HEK293T (cell line): Measurements from ENCODE around the gene CTNNA3.

Source experiments
- CTCF ChIA-PET: fragments of 350-600 bp; formaldehyde crosslinking; extraction: SDS; loops from one replicate; lab custom pipeline; 2021; ENCODE audit warnings: antibody characterized with exemption, inconsistent platforms; lab: Yijun Ruan, JAX
- POLR2A ChIA-PET: fragments of 350-600 bp; formaldehyde crosslinking; extraction: SDS; loops from one replicate; lab custom pipeline; 2020; ENCODE audit warnings: antibody characterized with exemption, inconsistent platforms; lab: Yijun Ruan, JAX
- DNase-seq: peaks from one replicate; pipeline ENCODE4 v3.0.0; 2012; ENCODE audit warnings: mixed read lengths; ENCODE audit errors: extremely low spot score
- ARNT ChIP-seq: fragments of 450-650 bp; IDR thresholded peaks from 2 replicates; pipeline ENCODE4 v1.6.1; 2017; ENCODE audit warnings: mild to moderate bottlenecking
- BHLHE40 ChIP-seq: fragments of 450-650 bp; IDR thresholded peaks from 2 replicates; pipeline ENCODE4 v1.6.1; 2016; ENCODE audit warnings: mild to moderate bottlenecking, moderate library complexity, borderline replicate concordance
- CTBP1 ChIP-seq: fragments of 450-650 bp; IDR thresholded peaks from 2 replicates; pipeline ENCODE4 v1.6.1; 2016; ENCODE audit warnings: borderline replicate concordance
- ELF4 ChIP-seq: fragments of 450-650 bp; IDR thresholded peaks from 2 replicates; pipeline ENCODE4 v1.6.1; 2017; ENCODE audit warnings: antibody characterized with exemption
- FOXA1 ChIP-seq: fragments of 450-650 bp; IDR thresholded peaks from 2 replicates; pipeline ENCODE4 v1.6.1; 2016; ENCODE audit warnings: mild to moderate bottlenecking
- FOXK2 ChIP-seq: fragments of 450-650 bp; IDR thresholded peaks from 2 replicates; pipeline ENCODE4 v1.6.1; 2016; ENCODE audit warnings: mild to moderate bottlenecking
- FOXM1 ChIP-seq: fragments of 450-650 bp; IDR thresholded peaks from 2 replicates; pipeline ENCODE4 v1.6.1; 2017; ENCODE audit warnings: mild to moderate bottlenecking, borderline replicate concordance
- HDGF ChIP-seq: fragments of 450-650 bp; IDR thresholded peaks from 2 replicates; pipeline ENCODE4 v1.6.1; 2017; ENCODE audit warnings: antibody characterized with exemption, borderline replicate concordance
- L3MBTL2 ChIP-seq: fragments of 450-650 bp; conservative IDR thresholded peaks from 2 replicates; pipeline ENCODE4 v1.6.1; 2016; ENCODE audit warnings: mild to moderate bottlenecking
- LEF1 ChIP-seq: fragments of 450-650 bp; IDR thresholded peaks from 2 replicates; pipeline ENCODE4 v1.6.1; 2017; ENCODE audit warnings: mild to moderate bottlenecking, borderline replicate concordance
- NFRKB ChIP-seq: fragments of 450-650 bp; IDR thresholded peaks from 2 replicates; pipeline ENCODE4 v1.6.1; 2016; ENCODE audit warnings: mild to moderate bottlenecking, moderate library complexity
- SP1 ChIP-seq: fragments of 450-650 bp; IDR thresholded peaks from 2 replicates; pipeline ENCODE4 v1.6.1; 2017
- SUZ12 ChIP-seq: fragments of 450-650 bp; IDR thresholded peaks from 2 replicates; pipeline ENCODE4 v1.6.1; 2016; ENCODE audit warnings: mild to moderate bottlenecking
- TARDBP ChIP-seq: fragments of 450-650 bp; IDR thresholded peaks from 2 replicates; pipeline ENCODE4 v1.6.1; 2016
- ZNF384 ChIP-seq: fragments of 450-650 bp; IDR thresholded peaks from 2 replicates; pipeline ENCODE4 v1.6.1; 2016
- TF ChIP-seq, protein P1 (sequence below): fragments of 450-650 bp; IDR thresholded peaks from 2 replicates; pipeline ENCODE4 v1.6.1; 2016

Gene CTNNA3

DNA sequence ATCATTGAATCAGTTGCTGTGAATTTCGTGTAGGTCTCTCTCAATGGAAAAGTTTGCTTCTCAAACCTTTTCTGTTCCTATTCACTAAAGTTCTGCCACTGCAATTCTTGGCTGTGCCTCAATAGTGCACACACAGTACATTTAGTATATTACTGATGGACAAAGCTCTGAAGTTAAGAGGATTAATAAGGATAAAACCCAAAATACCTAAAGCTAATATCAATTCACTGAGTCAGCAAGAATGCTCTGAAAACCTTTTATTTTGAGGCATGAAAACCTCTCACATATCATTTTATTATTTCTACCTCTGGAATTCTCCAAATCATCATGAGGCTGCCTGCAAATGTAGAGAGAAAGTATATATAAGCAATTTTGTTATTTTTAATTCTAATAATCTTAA lies 1403.5 kb downstream of the CTNNA3 start:
- DNase-seq, result no peak
- no peak for TF ChIP-seq HDGF
- ChIA-PET CTCF (no interaction called here), POLR2A (no interaction called here)

GRCh38 chr10:66291133-66291532 lies 1404.9 kb downstream of the CTNNA3 start:
- POLR2A ChIA-PET, result no interaction called here

GRCh38 chr10:66284621-66285020 lies 1411.4 kb downstream of the CTNNA3 start:
- CTCF ChIA-PET, result no interaction called here

More at GRCh38 chr10:66291133-66291532, 1404.9 kb downstream of the CTNNA3 start:
- no peak for TF ChIP-seq FOXK2
- no peak for TF ChIP-seq SP1
- TF ChIP-seq LEF1, result no peak
- TF ChIP-seq ZNF384, result no peak
- TF ChIP-seq TARDBP, result no peak
- no peak for TF ChIP-seq FOXA1
- no peak for TF ChIP-seq CTBP1
- TF ChIP-seq BHLHE40, result no peak
- TF ChIP-seq, protein P1, sequence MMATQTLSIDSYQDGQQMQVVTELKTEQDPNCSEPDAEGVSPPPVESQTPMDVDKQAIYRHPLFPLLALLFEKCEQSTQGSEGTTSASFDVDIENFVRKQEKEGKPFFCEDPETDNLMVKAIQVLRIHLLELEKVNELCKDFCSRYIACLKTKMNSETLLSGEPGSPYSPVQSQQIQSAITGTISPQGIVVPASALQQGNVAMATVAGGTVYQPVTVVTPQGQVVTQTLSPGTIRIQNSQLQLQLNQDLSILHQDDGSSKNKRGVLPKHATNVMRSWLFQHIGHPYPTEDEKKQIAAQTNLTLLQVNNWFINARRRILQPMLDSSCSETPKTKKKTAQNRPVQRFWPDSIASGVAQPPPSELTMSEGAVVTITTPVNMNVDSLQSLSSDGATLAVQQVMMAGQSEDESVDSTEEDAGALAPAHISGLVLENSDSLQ, result no peak
- no peak for TF ChIP-seq L3MBTL2
- TF ChIP-seq SUZ12, result no peak
- TF ChIP-seq FOXM1, result no peak
- TF ChIP-seq NFRKB, result no peak
- no peak for TF ChIP-seq ARNT
- no peak for TF ChIP-seq HDGF
- TF ChIP-seq ELF4, result no peak
- CTCF ChIA-PET, result no interaction called here
- no peak for DNase-seq

DNA sequence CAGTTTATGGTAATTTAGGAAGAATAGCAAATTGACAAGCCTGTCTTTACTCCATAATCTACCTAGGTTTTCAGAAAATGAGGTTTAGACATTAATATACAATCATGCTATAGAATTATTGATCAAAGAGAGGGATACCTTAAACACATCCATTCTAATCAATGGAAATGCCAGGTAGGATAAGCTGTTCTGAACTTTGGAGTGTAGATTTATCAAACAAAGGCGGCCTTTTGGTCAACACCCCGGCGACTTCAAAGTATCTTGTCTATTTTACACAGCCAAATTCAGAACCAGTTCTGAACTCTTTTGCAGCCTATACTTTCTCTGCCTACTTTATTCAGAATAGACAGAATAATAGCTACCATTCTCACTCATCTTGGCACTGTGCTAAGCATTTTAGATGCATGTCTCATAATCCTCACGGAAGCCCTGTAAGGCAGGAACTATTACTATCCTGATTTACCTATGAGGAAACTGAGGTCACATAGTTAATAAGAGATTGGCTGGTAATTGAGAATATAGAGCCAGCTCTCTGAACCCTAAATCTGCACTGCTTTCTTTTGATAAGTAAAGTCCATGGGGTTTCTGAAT lies 1412.0 kb downstream of the CTNNA3 start:
- DNase-seq, result no peak
- TF ChIP-seq NFRKB (no peak), L3MBTL2 (no peak), FOXM1 (no peak), FOXA1 (no peak), LEF1 (no peak), ARNT (no peak), HDGF (no peak), CTBP1 (no peak)
- TF ChIP-seq, protein P1, result no peak
- ChIA-PET CTCF (no interaction called here), POLR2A (no interaction called here)

More at GRCh38 chr10:66284621-66285020, 1411.4 kb downstream of the CTNNA3 start:
- no peak for DNase-seq
- POLR2A ChIA-PET, result no interaction called here
- TF ChIP-seq FOXM1 (no peak), CTBP1 (no peak), HDGF (no peak), BHLHE40 (no peak), TARDBP (no peak), FOXK2 (no peak), NFRKB (no peak)
- TF ChIP-seq, protein P1, result no peak

GRCh38 chr10:66283064-66283463 lies 1412.9 kb downstream of the CTNNA3 start:
- CTCF ChIA-PET, result no interaction called here

GRCh38 chr10:66281327-66281726 lies 1414.7 kb downstream of the CTNNA3 start:
- TF ChIP-seq FOXK2 (no peak), ELF4 (no peak), ZNF384 (no peak), SUZ12 (no peak), HDGF (no peak), ARNT (no peak)
- TF ChIP-seq, protein P1, result no peak
- ChIA-PET POLR2A (no interaction called here), CTCF (no interaction called here)
- DNase-seq, result no peak

More at GRCh38 chr10:66283064-66283463, 1412.9 kb downstream of the CTNNA3 start:
- DNase-seq, result no peak
- POLR2A ChIA-PET, result no interaction called here
- TF ChIP-seq FOXK2 (no peak), NFRKB (no peak)
